ENCODE measurements around the gene PPARA. TPM values are rescaled to one million over a fixed set of nuclear protein-coding genes. Genes with fewer than 3 reads are reported as not detected.

PPARA gene
- total RNA-seq, 2 experiments from 2014 or later = 3.3 to 10.5 TPM

- Histone ChIP-seq H2AFZ (ENCODE audit: low read length) (no peak overlapping the region), H3K4me3 (ENCODE audit: low read depth, low read length, poor library complexity, severe bottlenecking) (no peak overlapping the region), H3K9me2 (ENCODE audit: insufficient read depth, low read length) (no peaks in the 10 kb centered on the region), H3K79me2 (ENCODE audit: insufficient read depth, low read depth, low read length) (no peaks in the 10 kb centered on the region), H3K27ac (ENCODE audit: low read depth, low read length, poor library complexity, severe bottlenecking) (no peak overlapping the region), H3K9me3 (ENCODE audit: low read length) (no peaks in the 10 kb centered on the region), H3K4me1 (ENCODE audit: insufficient read depth, low read length, poor library complexity, severe bottlenecking) (no peaks in the 10 kb centered on the region), H3K36me3 (ENCODE audit: insufficient read depth, low read length) (no peaks in the 10 kb centered on the region), H4K20me1 (ENCODE audit: insufficient read depth, low read length) (no peaks in the 10 kb centered on the region), H3K4me2 (ENCODE audit: low read length) (no peak overlapping the region)
- no peak for DNase-seq (ENCODE audit: low spot score)
- BruUV-seq (replicated peaks) = no TSS peak
- ChIA-PET POLR2A (no interaction called here), CTCF (ENCODE audit: unreplicated experiment) (no interaction called here)
- intact Hi-C loops (cut with micrococcal nuclease; ENCODE audit: unreplicated experiment) = no loop called here
- TF ChIP-seq EZH2phosphoT487 (IDR thresholded peaks at IDR 0.05; ENCODE audit: borderline replicate concordance, low read depth, low read length) (no peak), CTCF (conservative IDR thresholded peaks at IDR 0.05; ENCODE audit: low read length) (no peak)
Observed at GRCh38 chr22:46187862-46188261, 37.5 kb downstream of the PPARA start.

- intact Hi-C loops (cut with micrococcal nuclease; ENCODE audit: unreplicated experiment) = no loop called here
- CTCF ChIA-PET (ENCODE audit: unreplicated experiment) = no interaction called here
- no peaks in the 10 kb centered on the region for H3K79me2 ChIP-seq (ENCODE audit: insufficient read depth, low read depth, low read length)
Observed at GRCh38 chr22:46192210-46192993, 42.1 kb downstream of the PPARA start.

More at GRCh38 chr22:46192210-46192993, 42.1 kb downstream of the PPARA start:
- H3K27ac ChIP-seq (ENCODE audit: low read depth, low read length, poor library complexity, severe bottlenecking) = no peak overlapping the region
- POLR2A ChIA-PET = no interaction called here
- no peaks in the 10 kb centered on the region for H3K4me1 ChIP-seq (ENCODE audit: insufficient read depth, low read length, poor library complexity, severe bottlenecking)
- no peaks in the 10 kb centered on the region for H3K9me2 ChIP-seq (ENCODE audit: insufficient read depth, low read length)
- no peak overlapping the region for H3K4me2 ChIP-seq (ENCODE audit: low read length)
- no peak overlapping the region for H3K4me3 ChIP-seq (ENCODE audit: low read depth, low read length, poor library complexity, severe bottlenecking)
- TF ChIP-seq CTCF (conservative IDR thresholded peaks at IDR 0.05; ENCODE audit: low read length) = no peak
- TF ChIP-seq EZH2phosphoT487 (IDR thresholded peaks at IDR 0.05; ENCODE audit: borderline replicate concordance, low read depth, low read length) = no peak
- no TSS peak for BruUV-seq (replicated peaks)
- H4K20me1 ChIP-seq (ENCODE audit: insufficient read depth, low read length) = no peaks in the 10 kb centered on the region
- no peaks in the 10 kb centered on the region for H3K36me3 ChIP-seq (ENCODE audit: insufficient read depth, low read length)
- DNase-seq (ENCODE audit: low spot score) = no peak
- no peak overlapping the region for H2AFZ ChIP-seq (ENCODE audit: low read length)
- H3K9me3 ChIP-seq (ENCODE audit: low read length) = no peaks in the 10 kb centered on the region
